Left cardiac atrium (tissue), 4 donors: ENCODE measurements around the gene THADA. TPM values are rescaled to one million over a fixed set of nuclear protein-coding genes. Genes with fewer than 3 reads are reported as not detected.

Source experiments
- ATAC-seq, 2 donors: fragments of 200-7000 bp; cut with Tn5 transposase; one replicate each; pipeline ENCODE4 v1.9.1; 2020; ENCODE audit warnings: mild to moderate bottlenecking in 2 of 2, moderate library complexity in 2 of 2
- DNase-seq: peaks from one replicate; pipeline ENCODE4 v3.0.0-alpha.2; 2020
- intact Hi-C, 2 donors: fragments of 100-400 bp; cut with DNase I; formaldehyde crosslinking; loops; one replicate each; pipeline versions ENCODE4 v1.14.1 to v1.15.1; 2022 to 2023
- total RNA-seq, 2 donors: library from RNA; stranded (reverse); fragmentation: NEBNext Ultra II Directional; extraction: Animal tissue kit (Norgen Biotek cat#: 25700); gene quantifications; one replicate each; pipeline ENCODE4 v1.2.1, GENCODE V29; 2021
- donor health status: DM: no; HTN: yes; CAD: no.
- donor health status: DM: no; HTN: yes; CAD: no; lungs with severe emphysema.
- donor health status: DM: yes; HTN: yes; CAD: no.
- donor health status: Dilated cardiomyopathy.

THADA gene
- total RNA-seq, 2 donors from 2014 or later: 19.2 to 21.5 TPM

DNA sequence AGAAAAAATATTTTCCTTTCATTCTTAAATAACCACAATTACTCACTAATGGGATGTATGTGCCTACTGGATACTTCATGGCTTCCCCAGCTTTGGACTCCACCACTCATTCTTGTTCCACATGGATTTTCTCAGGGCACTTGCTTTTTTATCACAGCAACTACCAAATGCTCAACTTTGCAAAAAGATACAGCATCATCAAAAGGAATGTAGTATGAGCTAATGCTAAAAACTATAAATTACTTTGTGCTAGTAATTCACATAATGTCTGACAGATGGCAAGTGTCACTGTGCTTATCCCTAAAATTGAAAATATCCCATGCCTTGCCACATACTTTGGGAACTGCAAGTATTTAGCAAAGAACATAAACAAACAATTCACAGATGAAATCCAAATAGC, 239.1 kb downstream of the THADA start:
- ATAC-seq (no peak), DNase-seq (no peak)
- intact Hi-C loops: no loop called here

DNA sequence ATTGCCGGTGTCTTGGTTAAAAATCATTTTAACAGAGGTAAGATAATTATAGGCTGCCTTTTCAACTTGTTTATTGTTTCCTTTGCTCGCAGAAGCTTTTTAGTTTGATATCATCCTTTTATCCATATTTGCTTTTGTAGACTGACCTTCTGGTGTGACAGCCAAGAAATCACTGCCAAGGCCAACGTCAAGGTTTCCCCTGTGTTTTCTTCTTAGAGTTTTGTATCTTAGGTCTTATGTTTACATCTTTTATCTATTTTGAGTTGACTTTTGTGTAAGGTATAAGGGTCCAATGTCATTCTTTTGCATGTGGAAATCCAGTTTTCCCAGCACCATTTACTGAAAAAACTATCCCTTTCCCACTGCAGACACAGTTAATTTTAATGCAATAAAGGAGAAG, 240.4 kb downstream of the THADA start:
- intact Hi-C loops: no loop called here
- DNase-seq (no peak), ATAC-seq (no peak)

DNA sequence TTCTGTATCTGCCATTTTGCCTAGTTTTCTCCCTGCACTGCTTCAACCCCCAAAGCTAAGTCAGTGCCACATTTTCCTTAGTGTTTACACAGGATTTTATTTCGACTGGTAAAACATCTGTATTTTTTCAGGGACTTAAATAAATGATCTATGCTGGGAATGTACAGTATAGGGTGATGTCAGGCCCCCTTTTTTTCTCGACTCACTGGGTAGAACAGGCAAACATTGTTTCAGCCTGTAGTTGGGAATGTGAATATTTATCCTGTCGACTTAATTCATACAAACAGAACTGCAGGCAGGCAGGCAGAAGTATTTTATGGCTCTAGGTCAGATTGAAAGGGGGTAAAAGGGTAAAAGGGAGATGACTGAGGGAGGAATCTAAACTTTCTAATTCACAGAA, 245.9 kb downstream of the THADA start:
- DNase-seq (no peak), ATAC-seq (no peak)
- intact Hi-C loops: no loop called here

DNA sequence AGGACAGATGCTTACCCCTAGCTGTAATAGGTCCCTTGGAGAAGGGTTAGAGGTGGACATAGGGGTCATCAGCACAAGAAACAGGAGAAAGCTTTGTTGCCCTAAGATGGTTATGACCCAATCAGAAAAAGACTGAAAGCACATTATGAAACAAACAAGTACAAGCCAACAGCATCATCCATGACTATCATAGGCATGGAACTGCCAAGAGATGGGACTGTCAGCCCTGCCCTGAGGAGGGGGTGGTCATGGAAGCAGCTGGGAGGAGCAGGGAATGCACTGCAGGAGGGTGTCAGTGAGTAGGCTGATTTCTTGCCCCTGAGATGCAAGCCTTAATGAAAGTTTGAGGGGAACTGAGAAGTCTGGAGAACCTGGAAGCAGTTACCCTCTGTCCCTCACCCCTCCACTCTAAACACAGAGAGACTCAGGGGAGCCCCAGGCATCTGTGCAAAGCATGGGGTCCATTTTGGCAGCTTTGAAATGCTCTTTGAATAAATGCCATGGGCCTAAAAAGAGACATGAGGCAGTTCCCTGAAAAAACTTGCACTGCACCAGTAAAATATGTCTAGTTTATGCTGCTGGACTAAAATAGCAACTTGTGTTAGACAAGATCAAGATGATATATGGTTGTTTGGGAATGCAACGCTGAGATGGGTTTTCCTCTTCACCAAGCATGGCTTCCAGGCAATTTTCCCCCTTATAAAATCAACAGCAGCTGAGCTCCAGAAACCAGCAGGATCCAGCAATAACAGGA, 246.8 kb downstream of the THADA start:
- DNase-seq (no peak), ATAC-seq (peak; percentile 6 to 23)
- intact Hi-C loops: no loop called here

DNA sequence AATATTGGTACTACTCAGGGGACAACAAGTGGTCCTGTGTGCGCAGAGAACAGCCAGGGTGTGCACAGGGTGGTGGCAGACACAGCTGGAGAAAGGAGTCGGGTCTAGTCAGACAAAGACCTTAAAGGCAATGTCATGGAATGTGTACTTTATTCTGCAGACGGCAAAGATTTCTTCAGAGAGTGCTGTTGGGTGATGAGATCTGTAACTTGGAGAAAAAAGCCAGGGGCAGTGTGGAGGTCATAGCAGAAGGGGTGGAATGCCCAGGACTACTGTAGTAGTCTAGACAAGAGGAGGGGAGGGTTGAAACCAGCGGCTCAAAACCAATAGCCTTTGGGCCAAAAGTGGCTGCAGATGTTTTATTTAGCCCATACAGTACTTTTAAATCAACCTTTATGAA, 248.1 kb downstream of the THADA start:
- intact Hi-C loops: no loop called here
- DNase-seq: no peak
- ATAC-seq: no peak

DNA sequence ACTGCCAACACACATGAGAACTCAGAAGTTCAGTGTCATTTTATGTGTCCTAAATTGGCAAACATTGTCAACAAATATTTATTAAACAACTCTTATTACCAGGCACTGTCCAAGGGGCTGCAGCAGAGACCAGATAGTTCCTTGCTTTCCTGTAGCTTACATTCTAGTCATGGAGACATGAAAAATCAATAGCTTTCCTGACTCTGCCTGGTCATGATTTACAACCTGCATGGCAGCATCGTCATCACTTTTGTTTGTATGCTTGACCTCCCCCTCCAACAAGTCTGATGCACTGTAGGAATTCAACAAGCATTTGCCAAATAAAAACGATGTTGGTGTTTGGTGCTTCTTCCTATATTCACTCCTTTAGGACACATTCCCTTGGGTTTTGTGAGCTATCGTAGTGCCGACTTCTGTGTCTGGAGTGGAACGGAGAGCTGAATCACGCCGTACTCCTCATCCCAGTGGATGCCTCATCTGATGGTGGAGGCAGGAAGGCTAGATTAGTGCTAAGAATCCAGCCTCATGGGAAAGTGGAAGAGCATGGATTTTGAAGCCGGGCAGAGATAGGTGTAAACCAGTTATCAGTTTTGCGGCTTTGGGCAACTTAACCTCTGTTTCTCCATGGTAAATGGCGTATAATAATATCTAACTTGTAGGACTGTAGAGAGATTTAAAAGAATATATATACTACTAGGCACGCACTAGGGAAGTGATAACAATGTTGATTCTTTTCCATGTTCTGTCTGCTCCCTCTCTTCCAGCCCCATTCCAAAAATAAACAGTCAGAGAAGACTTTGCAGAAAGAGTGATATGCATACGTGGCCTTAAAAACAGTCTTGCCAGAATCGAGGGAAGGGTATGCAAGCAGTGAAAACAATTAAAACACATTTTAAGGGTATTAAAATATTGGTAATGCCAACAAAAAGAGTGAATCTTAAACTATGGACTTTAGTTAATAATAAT, 249.0 kb downstream of the THADA start:
- intact Hi-C loops: no loop called here
- DNase-seq: no peak
- ATAC-seq: no peak

DNA sequence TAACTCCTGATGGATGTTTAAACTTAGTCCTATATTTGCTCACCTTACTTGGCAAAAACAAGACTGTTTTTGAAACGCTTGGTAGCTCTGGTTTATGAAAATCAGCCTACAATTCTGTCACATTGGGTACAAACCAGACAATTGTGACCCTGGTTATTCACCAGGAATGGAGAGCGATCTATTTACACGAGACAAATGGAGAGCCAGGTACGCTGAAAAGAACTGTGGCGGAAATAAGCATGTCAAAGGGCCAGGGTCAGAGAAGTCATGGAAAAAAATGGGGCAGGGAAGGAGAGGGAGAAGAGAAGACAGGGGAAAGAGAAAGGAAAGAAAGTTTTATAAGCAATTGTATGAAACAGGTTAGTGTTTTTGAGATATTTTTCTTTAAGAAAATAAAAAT, 250.0 kb downstream of the THADA start:
- ATAC-seq (no peak), DNase-seq (no peak)
- intact Hi-C loops: no loop called here

DNA sequence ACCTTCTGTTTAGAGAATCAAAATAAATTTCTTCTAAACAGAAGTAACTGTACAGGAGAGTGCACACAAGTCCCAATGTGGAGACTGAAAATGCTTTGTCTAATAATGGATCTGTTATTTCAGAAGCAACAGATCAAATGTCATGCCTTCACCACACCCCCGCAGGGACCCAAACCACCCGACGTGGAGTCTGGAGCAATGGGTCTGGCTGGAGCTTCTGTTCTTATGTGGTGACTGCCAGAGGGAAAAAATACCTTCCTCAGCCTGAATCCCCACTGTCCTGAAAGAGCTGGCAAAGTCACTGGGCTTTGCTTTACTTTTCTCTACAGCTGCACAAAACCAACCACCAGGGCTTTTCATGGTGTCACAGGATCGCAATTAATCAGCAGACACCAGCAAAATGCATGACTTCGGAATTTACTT, 250.4 kb downstream of the THADA start:
- DNase-seq (peak; percentile 39), ATAC-seq (peak; percentile 40 to 48)
- intact Hi-C loops: no loop called here

DNA sequence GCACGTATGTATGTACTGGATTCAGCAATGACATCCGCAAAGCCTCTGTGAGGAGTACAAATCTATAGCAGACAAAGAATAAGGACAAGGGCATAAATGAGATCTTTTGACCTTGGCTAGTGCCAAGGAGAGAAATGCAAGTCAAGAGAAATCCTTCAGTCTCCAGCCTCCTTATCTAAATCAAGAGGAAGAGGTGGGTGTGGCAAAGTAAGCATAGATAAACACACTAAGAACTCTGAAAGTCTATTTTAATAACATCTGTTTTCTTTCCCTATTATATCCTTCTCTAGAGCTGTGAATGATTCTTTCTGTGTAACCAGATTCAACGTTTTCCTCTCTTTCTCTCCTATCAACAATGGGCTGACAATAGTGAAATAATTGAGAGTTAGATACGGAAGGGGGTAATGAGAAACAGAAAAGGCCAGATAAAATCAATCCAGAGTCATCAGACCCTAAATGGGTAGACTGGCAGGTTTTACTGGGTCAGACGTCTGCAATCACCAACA, 250.9 kb downstream of the THADA start:
- intact Hi-C loops: no loop called here
- ATAC-seq: peak in 1 of 2 donors; percentile 43
- DNase-seq: no peak

DNA sequence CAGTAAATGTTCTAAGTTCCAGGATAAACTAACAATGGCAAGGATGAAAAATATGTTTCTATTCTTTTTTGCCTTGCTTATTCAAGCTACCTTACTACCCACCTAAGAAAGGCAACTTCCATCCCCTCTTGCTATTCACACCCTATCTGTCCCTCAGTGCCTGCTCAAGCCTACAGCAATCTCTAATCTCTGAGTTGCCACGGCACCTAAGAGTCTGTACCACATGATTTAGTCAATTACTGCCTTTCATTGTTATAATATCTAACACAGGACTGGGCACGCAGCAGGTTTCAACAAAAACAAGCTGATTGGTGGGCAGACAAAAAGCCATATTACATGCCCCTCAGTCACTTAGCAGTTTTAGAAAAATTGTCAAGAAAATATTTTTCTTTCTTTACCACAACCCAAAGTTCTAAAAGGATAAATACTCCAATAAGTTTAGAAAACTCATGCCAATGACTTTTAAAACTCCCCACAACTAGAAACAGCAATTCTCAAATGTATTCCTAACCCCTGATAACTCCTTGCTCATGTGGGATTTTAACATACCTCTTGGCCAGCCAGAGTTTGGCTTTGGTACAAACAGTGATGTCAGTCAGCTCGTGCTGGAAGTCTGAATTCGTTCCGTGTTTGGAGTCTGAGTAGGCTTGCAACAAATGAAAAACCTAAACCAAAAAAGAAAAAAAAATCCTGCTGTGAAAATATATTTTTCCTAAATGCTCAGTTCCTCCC, 252.1 kb downstream of the THADA start:
- peak; percentile 78 for DNase-seq
- ATAC-seq: peak; percentile 72 to 81
- intact Hi-C loops: no loop called here

DNA sequence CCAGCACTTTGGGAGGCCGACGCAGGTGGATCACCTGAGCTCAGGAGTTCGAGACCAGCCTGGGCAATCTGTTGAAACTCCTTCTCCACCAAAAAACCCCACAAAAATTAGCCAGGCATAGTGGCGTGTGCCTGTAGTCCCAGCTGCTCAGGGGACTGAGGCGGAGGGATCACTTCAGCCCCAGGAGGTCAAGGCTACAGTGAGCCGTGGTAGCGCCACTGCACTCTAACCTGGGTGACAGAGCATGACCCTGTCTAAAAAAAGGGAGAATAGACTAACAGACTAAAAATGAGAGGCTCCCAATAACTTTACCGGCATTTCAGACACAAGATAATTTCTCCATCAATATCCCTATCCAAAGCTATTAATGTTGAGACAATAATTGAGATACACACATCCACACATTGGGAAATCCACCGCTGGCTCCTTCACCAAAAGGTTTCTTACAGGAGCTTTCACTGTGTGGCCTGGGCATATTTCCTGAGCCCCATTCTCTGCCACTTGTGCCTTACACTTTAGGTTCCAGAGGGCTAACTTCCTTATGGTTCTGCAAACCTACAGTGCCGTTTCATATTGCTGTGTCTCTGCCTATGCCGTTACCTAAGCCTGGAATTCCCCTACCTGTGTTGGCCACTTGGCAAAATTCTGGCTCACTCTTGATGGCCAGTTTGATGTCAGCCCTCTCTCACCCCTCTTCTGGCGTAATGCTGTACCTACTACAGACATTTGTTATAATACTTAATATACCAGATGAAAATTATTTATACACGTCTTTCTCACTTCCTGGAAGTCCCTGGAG, 253.7 kb downstream of the THADA start:
- DNase-seq (no peak), ATAC-seq (no peak)
- intact Hi-C loops: no loop called here

DNA sequence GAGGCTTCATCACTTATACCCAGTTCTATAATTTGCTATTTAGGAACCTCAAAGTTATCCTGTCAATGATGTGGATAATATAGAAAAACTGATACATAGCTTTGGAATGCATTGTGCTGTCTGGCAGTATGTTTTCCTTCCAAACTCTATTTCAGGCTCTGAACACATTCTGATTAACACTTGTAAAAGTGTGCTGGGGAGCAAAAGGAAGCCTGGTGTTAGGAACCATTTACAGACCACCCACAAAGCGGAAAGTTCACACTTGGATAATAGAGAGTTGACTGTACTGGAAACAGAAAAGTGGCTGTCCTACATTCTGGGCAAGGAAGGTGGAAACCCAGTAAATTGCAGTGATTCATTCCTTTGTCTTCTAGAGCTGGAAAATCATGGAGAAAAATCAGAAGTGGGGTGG, 254.9 kb downstream of the THADA start:
- DNase-seq (no peak), ATAC-seq (peak in 1 of 2 donors; percentile 22)
- intact Hi-C loops: no loop called here

DNA sequence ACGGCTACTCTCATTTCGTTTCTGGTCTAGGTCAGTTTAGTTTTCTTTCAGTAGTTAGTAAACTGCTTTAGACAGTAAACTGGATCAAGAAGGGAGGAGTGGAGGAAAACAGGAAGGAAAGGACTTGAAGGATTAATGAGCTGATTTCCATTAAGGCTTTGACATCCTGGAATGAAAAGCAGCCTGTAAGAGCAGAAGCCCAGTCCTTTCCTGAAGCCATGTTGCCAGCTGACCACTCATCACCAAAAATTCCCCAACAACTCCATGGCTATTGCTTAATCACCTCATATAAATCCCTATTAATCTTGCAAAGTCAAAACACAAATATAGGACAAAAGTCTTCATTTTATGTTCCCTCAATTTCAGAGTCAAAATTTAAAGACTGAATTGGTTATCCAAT, 255.8 kb downstream of the THADA start:
- ATAC-seq: no peak
- DNase-seq: no peak
- intact Hi-C loops: no loop called here

DNA sequence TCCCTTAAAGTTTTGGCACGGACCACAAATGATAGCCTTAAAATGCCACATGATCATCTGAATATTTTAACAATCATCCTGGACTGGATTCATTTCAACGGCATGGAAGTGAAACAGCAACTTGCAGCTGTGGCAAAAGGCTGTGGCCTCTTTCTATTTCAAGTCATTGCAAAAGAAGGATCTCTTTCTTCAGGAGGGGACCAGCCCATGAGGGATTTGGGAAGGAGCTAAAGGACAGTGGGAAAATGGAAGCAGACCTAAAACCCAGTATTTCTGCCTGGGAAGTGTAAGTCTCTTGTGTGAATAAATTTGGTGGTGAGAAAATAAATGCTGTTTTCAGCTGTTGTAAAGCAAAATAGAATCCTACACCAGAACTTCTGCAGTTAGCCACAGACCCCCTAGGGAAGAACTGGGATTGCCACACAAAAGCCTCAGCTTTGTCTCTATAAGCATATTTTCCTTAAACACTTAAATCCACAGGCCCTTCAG, 262.1 kb downstream of the THADA start:
- DNase-seq (peak; percentile 26), ATAC-seq (peak; percentile 39 to 48)
- intact Hi-C loops: loop anchor here in 1 of 2 donors (5.0 kb wide), 1 partner anchor 66 kb away; no protein-coding TSS in a partner anchor

DNA sequence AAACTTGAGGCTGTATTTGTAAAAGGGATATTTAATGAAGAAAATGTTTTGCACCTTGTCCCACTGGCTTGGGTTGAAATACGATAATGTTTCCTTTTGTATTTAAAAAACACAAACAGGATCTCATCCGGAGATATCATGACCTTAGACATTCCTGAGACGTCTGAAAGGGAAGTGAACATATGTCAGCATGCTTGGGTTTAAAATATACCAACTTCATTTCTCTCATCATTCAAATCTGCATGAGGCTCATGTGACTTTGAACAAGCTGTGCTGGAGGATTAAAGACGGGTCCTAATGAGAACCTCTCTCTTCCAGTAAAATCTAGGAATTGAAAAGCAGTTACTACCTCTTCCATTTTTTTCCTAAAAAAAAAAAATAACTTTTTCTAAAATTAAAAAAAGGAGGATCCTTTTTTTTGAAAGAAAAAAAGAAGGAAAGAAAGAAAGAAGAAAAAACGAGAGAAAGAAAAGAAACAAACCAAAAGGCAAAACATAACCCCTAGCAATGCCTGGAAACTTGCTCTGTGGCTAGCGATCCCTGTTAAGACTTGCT, 262.7 kb downstream of the THADA start:
- ATAC-seq (no peak), DNase-seq (no peak)
- intact Hi-C loops: loop anchor here in 1 of 2 donors (5.0 kb wide), 1 partner anchor 66 kb away; no protein-coding TSS in a partner anchor

DNA sequence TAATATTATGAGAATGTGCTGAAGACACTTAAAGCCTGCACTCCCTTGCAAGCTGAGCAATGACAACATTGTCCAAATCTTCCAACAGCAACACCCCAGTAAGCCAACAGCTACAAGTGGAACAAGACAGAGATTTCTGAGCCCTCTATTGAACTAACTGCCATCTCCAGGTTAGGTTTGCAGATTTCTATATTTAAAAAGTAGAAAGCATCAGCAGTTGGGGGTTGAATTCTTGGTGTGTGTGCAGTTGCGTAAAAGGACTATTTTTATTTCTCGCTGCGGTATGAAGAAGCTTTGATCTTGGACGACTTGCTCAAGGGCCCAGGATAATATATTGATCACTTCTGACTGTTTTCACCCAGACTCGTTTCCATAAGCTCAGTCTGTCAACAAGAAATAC, 263.2 kb downstream of the THADA start:
- ATAC-seq: peak; percentile 20 to 38
- DNase-seq: no peak
- intact Hi-C loops: loop anchor here in 1 of 2 donors (5.0 kb wide), 1 partner anchor 65 kb away; no protein-coding TSS in a partner anchor

DNA sequence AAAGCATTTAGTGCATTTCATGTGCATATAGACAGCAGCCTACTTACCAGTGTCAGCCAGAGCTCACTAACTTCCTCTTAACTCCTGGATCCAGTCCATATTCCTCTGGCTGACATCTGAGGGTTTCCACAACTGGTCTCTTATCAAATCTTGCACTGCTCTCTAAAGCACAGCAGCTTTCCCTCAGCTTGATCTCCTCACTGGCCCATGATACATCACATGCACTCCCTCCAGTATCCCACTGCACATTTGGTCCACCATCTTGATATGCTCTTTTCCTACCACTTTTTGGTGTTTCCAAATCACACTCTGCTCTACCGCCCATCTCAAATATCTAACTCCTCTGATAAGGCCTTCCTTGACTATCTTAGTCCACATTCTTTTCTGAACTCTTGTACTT, 264.4 kb downstream of the THADA start:
- DNase-seq: no peak
- peak; percentile 73 to 78 for ATAC-seq
- intact Hi-C loops: loop anchor here in 1 of 2 donors (5.0 kb wide), 1 partner anchor 64 kb away; no protein-coding TSS in a partner anchor

DNA sequence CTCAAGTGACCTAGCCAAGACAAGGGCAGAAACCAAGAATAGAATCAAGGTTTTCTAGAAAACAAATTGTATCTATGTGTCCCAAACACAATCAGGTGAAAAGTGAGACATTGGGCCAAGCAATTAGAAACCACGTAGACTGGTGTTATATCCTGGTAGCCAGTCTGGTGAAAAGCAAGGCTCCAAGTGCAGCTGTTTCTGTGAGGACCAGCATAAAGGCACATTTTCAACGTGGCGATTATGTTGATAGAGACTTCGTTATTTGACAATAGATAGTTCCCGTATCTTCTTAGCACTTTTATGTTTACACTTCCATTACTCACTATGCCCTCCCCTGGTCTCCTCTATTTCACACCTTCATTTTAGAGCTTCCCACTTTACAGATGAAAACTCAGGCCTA, 266.2 kb downstream of the THADA start:
- DNase-seq (no peak), ATAC-seq (no peak)
- intact Hi-C loops: loop anchor here in 1 of 2 donors (5.0 kb wide), 1 partner anchor 62 kb away; no protein-coding TSS in a partner anchor
